ENCODE results near the gene MRTFA.

MRTFA gene

GRCh38 chr22:40478338-40479125, 158.0 kb downstream of the MRTFA start:
- TF ChIP-seq GATA2 (IDR thresholded peaks at IDR 0.05; ENCODE audit: low read depth, low read length): no peak
- no peak for TF ChIP-seq GATA3 (IDR thresholded peaks at IDR 0.05; ENCODE audit: low read depth, low read length)

GRCh38 chr22:40477683-40478337, 158.7 kb downstream of the MRTFA start:
- TF ChIP-seq GATA3 (IDR thresholded peaks at IDR 0.05; ENCODE audit: low read depth, low read length) (no peak), GATA2 (IDR thresholded peaks at IDR 0.05; ENCODE audit: low read depth, low read length) (no peak)

GRCh38 chr22:40476341-40476740, 160.2 kb downstream of the MRTFA start:
- TF ChIP-seq GATA3 (IDR thresholded peaks at IDR 0.05; ENCODE audit: low read depth, low read length): no peak
- TF ChIP-seq GATA2 (IDR thresholded peaks at IDR 0.05; ENCODE audit: low read depth, low read length): no peak

GRCh38 chr22:40473703-40474102, 162.8 kb downstream of the MRTFA start:
- no peak for TF ChIP-seq GATA2 (IDR thresholded peaks at IDR 0.05; ENCODE audit: low read depth, low read length)
- no peak for TF ChIP-seq GATA3 (IDR thresholded peaks at IDR 0.05; ENCODE audit: low read depth, low read length)

GRCh38 chr22:40472579-40472978, 163.9 kb downstream of the MRTFA start:
- TF ChIP-seq GATA3 (IDR thresholded peaks at IDR 0.05; ENCODE audit: low read depth, low read length) (no peak), GATA2 (IDR thresholded peaks at IDR 0.05; ENCODE audit: low read depth, low read length) (no peak)

GRCh38 chr22:40472051-40472450, 164.5 kb downstream of the MRTFA start:
- TF ChIP-seq GATA2 (IDR thresholded peaks at IDR 0.05; ENCODE audit: low read depth, low read length): no peak
- TF ChIP-seq GATA3 (IDR thresholded peaks at IDR 0.05; ENCODE audit: low read depth, low read length): no peak

- TF ChIP-seq GATA3 (IDR thresholded peaks at IDR 0.05; ENCODE audit: low read depth, low read length): no peak
Observed at GRCh38 chr22:40469181-40469580, 167.3 kb downstream of the MRTFA start.

GRCh38 chr22:40468616-40469015, 167.9 kb downstream of the MRTFA start:
- no peak for TF ChIP-seq GATA3 (IDR thresholded peaks at IDR 0.05; ENCODE audit: low read depth, low read length)
- no peak for TF ChIP-seq GATA2 (IDR thresholded peaks at IDR 0.05; ENCODE audit: low read depth, low read length)

- TF ChIP-seq GATA3 (IDR thresholded peaks at IDR 0.05; ENCODE audit: low read depth, low read length) (peak; percentile 70), GATA2 (IDR thresholded peaks at IDR 0.05; ENCODE audit: low read depth, low read length) (peak; percentile 40)
Observed at GRCh38 chr22:40466976-40467375, 169.5 kb downstream of the MRTFA start.

- TF ChIP-seq GATA3 (IDR thresholded peaks at IDR 0.05; ENCODE audit: low read depth, low read length) (no peak), GATA2 (IDR thresholded peaks at IDR 0.05; ENCODE audit: low read depth, low read length) (no peak)
Observed at GRCh38 chr22:40463683-40464082, 172.8 kb downstream of the MRTFA start.

GRCh38 chr22:40463017-40463631, 173.4 kb downstream of the MRTFA start:
- TF ChIP-seq GATA3 (IDR thresholded peaks at IDR 0.05; ENCODE audit: low read depth, low read length): no peak
- no peak for TF ChIP-seq GATA2 (IDR thresholded peaks at IDR 0.05; ENCODE audit: low read depth, low read length)

- no peak for TF ChIP-seq GATA3 (IDR thresholded peaks at IDR 0.05; ENCODE audit: low read depth, low read length)
- TF ChIP-seq GATA2 (IDR thresholded peaks at IDR 0.05; ENCODE audit: low read depth, low read length): no peak
Observed at GRCh38 chr22:40462195-40462984, 174.1 kb downstream of the MRTFA start.

GRCh38 chr22:40453671-40454070, 182.8 kb downstream of the MRTFA start:
- TF ChIP-seq GATA2 (IDR thresholded peaks at IDR 0.05; ENCODE audit: low read depth, low read length) (no peak), GATA3 (IDR thresholded peaks at IDR 0.05; ENCODE audit: low read depth, low read length) (no peak)
